DND-41 (cell line): ENCODE measurements around the gene RASGRP2.

ENCODE experiments used
- EZH2 ChIP-seq: IDR thresholded peaks from 3 replicates; pipeline ENCODE4 v1.6.1; 2012; ENCODE audit warnings: borderline replicate concordance, low read depth, mild to moderate bottlenecking, moderate library complexity, low read length, inconsistent platforms; ENCODE audit not compliant: severe bottlenecking
- TF ChIP-seq, protein P1 (sequence below): IDR thresholded peaks from 2 replicates; pipeline ENCODE4 v1.5.1; 2012; ENCODE audit warnings: borderline replicate concordance, low read length, moderate library complexity, mild to moderate bottlenecking; ENCODE audit not compliant: poor library complexity, severe bottlenecking; ENCODE audit errors: extremely low read depth

DNA sequence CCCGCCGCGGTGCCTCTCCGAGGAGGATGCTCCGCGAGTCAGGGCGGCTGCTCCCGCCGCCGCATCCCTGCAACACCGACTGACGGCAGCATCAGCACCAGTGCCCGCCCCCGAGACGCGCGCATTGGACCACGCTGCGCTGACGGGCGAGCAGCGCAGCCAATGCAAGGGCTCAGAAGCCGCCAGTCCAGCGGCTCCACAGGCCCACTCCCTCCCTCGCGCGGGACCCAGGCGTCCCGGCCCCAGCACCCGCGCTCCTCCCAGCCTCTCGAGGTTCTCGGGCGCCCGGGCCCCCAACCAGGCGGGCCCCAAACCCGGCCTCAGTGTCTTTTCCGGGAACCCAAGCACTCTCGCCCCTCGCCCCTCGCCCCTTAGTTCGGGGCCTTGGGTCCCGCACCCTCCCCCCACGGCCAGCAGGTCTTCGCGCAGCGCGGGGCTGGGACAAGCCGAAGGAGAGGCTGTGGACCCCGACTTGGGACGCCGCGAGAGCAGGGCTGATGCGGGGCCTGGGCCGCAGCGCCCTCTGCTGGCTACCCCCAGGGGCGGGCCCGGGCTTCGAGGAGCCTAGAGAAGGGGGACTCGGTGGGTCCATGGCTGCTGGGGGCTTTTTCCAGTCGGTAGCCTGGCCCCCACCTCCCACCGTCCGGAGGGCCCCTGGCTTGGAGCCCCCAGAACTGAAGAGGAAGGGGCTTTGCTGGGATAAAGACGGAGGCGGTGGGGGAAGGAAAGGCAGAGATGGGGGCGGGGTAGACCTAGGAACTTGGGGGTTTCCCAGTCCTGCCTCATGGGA lies 20.6 kb downstream of the RASGRP2 start, which contains the start of gene NRXN2:
- TF ChIP-seq, protein P1, sequence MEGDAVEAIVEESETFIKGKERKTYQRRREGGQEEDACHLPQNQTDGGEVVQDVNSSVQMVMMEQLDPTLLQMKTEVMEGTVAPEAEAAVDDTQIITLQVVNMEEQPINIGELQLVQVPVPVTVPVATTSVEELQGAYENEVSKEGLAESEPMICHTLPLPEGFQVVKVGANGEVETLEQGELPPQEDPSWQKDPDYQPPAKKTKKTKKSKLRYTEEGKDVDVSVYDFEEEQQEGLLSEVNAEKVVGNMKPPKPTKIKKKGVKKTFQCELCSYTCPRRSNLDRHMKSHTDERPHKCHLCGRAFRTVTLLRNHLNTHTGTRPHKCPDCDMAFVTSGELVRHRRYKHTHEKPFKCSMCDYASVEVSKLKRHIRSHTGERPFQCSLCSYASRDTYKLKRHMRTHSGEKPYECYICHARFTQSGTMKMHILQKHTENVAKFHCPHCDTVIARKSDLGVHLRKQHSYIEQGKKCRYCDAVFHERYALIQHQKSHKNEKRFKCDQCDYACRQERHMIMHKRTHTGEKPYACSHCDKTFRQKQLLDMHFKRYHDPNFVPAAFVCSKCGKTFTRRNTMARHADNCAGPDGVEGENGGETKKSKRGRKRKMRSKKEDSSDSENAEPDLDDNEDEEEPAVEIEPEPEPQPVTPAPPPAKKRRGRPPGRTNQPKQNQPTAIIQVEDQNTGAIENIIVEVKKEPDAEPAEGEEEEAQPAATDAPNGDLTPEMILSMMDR = peak; percentile 95
- no peak for TF ChIP-seq EZH2
